IPS-15b (cell line): ENCODE data around the gene GALNT9.
"Not testable (repeated sequence)": the region's sequence is repeated elsewhere in the genome, so short reads cannot be mapped to it uniquely, and the experiment has no call there.

Source experiments
- H3K27me3 ChIP-seq: one replicate; pipeline ENCODE4 v1.6.1; 2013; ENCODE audit warnings: low read length; ENCODE audit not compliant: control insufficient read depth, insufficient read depth
- H3K36me3 ChIP-seq: one replicate; pipeline ENCODE4 v1.6.1; 2013; ENCODE audit warnings: low read length; ENCODE audit not compliant: control insufficient read depth, insufficient read depth
- H3K4me1 ChIP-seq: one replicate; pipeline ENCODE4 v1.6.1; 2013; ENCODE audit warnings: mild to moderate bottlenecking, low read length; ENCODE audit not compliant: control insufficient read depth, insufficient read depth
- H3K4me3 ChIP-seq: one replicate; pipeline ENCODE4 v1.5.1; 2013; ENCODE audit warnings: low read depth, low read length
- H3K9ac ChIP-seq: one replicate; pipeline ENCODE4 v1.6.1; 2013; ENCODE audit warnings: low read depth, mild to moderate bottlenecking, low read length
- H3K9me3 ChIP-seq: one replicate; pipeline ENCODE4 v1.6.1; 2013; ENCODE audit warnings: mild to moderate bottlenecking, low read length; ENCODE audit not compliant: control insufficient read depth, insufficient read depth

The GALNT9 gene

DNA sequence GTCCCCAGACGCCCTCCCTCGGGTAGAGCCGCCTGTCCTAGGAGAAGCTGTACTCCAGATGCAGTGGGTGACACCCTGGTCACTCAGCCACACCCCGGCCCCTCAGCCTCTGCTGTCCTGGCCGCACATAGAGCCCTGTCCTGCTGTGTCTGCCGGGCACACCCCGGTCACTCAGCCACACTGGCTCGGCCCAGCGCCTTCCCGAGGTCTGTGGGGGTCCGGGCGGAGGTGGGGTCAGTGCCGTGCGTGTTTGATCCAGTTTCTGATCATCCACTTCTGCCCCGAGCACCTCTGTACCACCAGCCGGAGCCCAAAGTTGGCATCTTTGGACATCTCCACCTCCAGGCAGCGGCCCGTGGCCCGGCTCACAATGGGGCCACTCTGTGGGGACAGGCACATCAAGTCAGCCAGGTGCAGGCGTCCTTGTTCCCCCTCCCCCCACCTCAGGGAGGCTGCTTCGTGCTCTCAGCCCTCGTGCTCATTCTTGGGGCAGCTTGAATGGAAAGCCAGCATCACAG is 132.5 kb downstream of the GALNT9 start:
- no peak overlapping the region for H3K9ac ChIP-seq
- no peak overlapping the region for H3K4me3 ChIP-seq
- H3K9me3 ChIP-seq, result no peaks in the 10 kb centered on the region
- H3K27me3 ChIP-seq, result no peaks in the 10 kb centered on the region
- no peaks in the 10 kb centered on the region for H3K4me1 ChIP-seq
- H3K36me3 ChIP-seq, result no peaks in the 10 kb centered on the region

DNA sequence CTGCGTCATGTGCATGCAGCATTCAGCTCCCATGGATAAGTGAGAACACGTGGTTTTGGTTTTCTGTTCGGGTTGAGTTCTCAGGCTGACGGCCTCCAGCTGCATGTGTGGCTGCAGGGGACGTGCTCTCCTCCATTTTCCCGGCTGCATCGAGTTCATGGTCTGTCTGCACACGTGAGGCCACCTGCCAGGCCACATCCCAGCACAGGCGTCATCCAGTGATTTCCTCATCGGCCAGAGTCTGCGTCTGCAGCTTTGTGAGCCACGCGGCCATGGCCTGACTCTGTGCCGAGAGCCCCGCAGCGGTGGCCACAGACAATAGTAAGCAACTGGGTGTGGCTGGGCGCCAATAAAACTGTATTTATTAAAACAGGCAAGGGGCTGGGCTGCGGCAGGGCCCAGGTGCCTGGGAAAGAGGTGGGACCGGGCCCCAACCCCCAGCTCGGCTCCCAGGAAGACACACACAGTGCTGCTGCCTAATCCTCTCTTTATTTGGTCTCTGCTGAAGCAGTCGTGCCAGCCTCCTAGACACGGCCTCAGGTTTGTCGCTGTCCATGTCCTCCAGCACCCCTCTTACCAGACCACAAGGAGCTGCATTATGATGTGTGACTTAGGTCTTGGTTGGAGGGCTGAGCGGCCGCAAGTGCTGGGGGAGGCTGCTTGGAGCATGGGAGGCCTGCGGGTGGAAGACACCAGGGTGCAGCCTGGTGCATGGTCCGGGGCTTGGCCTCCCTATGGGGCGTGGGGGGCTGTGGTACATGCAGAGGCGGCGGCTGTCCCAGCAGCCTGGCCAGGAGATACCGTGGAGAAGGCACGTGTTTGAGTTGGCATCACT is 133.1 kb downstream of the GALNT9 start:
- Histone ChIP-seq H3K4me1 (no peaks in the 10 kb centered on the region), H3K27me3 (no peaks in the 10 kb centered on the region)

DNA sequence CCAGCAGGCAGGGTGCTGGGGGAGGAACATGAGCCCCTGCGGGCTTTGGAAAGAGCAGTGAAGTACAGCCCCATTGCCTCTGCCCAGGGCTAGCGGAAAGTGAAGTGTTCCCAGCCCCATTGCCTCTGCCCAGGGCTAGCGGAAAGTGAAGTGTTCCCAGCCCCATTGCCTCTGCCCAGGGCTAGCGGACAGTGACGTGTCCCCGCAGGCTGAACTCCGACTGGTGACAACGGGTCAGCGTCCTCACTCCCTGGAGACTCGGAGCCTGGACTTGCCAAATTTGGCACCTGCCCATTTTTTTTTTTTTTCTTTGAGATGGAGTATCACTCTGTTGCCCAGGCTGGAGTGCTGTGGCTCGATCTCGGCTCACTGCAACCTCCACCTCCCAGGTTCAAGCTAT is 134.1 kb downstream of the GALNT9 start:
- H3K4me3 ChIP-seq, H3K27me3 ChIP-seq, H3K36me3 ChIP-seq, H3K9ac ChIP-seq, H3K9me3 ChIP-seq, H3K4me1 ChIP-seq: not testable (repeated sequence)

More for the DNA sequence above, 133.1 kb downstream of the GALNT9 start:
- Histone ChIP-seq H3K36me3 (no peaks in the 10 kb centered on the region), H3K9ac (no peak overlapping the region), H3K4me3 (no peak overlapping the region), H3K9me3 (no peaks in the 10 kb centered on the region)

DNA sequence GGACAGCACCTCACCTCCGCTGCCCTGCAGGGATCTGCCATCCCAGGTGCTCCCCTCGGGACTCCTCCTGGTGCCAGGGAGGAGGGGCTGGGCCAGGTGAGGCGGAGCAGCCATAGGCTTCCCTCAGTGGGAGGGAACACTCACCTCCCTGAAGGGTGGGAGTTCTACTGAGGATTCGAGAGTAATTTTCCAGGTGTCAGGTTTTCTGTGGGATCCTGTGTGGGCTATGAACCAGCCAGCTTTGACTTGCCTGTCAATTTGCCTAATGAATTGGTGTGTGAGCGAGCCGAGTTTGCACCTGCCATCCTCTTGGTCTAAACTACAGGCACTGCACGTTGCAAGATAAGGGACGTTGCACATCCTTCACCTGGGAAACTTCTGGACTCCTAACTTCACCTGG is 134.8 kb downstream of the GALNT9 start:
- Histone ChIP-seq H3K4me3 (no peak overlapping the region), H3K9me3 (no peaks in the 10 kb centered on the region), H3K27me3 (peaks cover 9% of the 10 kb centered on the region), H3K9ac (no peak overlapping the region), H3K4me1 (no peaks in the 10 kb centered on the region), H3K36me3 (no peaks in the 10 kb centered on the region)

DNA sequence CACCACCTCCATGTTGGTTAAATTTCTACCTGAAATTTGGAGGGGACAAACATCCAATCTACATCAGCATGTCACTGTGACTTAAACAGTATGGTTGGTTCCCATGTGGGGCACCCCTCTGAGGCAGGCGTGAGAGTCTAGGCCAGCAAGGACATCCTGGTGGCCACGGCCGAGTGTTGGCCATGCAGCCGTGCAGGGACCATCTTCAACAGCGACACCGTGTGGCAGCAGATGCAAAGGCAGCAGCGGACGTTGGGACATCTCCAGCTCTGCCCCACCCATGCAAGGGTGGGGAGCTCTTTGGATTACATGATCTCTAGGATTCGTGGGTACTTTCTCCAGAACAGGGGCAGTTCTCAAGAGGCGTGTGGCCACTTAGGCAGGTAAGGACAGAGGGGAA is 135.3 kb downstream of the GALNT9 start:
- Histone ChIP-seq H3K4me3 (no peak overlapping the region), H3K4me1 (no peaks in the 10 kb centered on the region), H3K9me3 (no peaks in the 10 kb centered on the region), H3K9ac (no peak overlapping the region), H3K27me3 (peaks cover 12% of the 10 kb centered on the region), H3K36me3 (no peaks in the 10 kb centered on the region)

DNA sequence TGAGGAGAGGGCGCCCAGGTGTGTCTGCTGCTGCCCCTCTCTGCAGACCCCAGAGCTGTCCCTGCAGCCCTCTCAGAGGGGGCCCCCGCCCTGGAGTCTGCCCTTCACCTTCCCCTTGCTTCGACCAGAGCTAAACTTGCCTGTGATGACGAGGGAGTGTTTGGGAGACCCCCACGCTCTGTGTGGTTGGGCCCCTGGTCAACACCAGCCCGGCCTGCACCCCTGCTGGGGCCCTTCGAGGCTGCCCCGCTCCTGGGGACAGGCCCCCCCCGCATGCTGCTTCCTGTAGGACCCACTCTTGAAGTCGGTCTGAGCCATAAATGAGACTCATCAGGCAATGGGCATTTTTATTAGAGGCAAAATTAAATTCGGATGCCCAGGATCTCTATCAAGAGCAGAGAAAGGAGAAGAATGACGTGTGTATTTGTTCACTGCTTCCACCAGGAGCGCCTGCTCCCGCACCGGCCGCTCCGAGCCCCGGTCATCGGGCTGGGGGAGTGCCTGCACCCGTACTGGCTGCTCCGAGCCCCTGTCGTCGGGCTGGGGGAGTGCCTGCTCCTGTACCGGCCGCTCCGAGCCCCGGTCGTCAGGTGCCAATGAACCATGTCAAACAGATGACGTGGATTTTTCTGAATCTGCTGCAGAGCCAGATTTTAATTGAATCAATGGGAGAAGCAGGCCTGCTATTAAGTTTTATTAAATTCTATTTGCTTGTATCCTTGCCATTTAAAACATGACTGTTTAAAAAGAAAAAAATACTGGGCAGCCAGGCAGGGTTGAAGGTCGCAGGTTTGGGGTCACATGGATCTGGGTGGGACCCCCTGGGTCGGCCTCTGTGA is 137.5 kb downstream of the GALNT9 start:
- Histone ChIP-seq H3K4me1 (no peaks in the 10 kb centered on the region), H3K9ac (no peak overlapping the region), H3K9me3 (no peaks in the 10 kb centered on the region), H3K27me3 (peaks cover 14% of the 10 kb centered on the region), H3K36me3 (no peaks in the 10 kb centered on the region), H3K4me3 (no peak overlapping the region)

DNA sequence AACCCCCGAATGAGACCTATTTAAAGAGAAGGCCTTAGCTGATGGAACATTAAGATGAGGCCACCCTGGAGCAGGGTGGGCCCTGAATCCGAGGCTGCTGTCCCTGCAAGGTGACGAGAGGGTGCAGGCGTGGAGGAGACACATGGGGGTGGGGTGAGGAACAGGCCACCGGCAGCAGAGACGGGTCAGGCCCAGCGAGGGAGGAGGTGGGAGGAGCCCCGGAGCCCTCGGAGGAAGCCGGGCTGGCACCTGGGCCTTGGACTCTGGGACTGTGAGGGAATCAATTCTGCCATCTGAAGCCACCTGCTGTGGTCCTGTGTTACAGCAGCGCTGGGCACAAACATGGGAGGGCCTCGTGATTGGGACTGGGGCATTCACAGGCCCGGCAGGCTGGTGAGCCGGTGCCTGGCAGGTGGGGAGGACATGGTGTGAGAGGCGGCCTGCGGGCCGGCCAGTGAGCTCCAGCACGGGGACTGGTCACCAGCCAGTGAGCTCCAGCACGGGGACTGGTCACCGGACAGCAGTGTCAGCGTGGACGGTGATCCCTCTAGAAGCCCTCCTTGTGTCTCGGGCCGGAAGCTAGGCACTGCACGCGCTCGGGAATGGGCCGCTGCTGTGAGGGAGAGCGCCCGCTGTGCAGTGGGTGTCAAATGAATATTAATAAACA is 138.4 kb downstream of the GALNT9 start:
- H3K9me3 ChIP-seq, result no peaks in the 10 kb centered on the region
- peaks cover 14% of the 10 kb centered on the region for H3K27me3 ChIP-seq
- H3K9ac ChIP-seq, result no peak overlapping the region
- H3K4me3 ChIP-seq, result no peak overlapping the region
- H3K4me1 ChIP-seq, result no peaks in the 10 kb centered on the region
- H3K36me3 ChIP-seq, result no peaks in the 10 kb centered on the region

DNA sequence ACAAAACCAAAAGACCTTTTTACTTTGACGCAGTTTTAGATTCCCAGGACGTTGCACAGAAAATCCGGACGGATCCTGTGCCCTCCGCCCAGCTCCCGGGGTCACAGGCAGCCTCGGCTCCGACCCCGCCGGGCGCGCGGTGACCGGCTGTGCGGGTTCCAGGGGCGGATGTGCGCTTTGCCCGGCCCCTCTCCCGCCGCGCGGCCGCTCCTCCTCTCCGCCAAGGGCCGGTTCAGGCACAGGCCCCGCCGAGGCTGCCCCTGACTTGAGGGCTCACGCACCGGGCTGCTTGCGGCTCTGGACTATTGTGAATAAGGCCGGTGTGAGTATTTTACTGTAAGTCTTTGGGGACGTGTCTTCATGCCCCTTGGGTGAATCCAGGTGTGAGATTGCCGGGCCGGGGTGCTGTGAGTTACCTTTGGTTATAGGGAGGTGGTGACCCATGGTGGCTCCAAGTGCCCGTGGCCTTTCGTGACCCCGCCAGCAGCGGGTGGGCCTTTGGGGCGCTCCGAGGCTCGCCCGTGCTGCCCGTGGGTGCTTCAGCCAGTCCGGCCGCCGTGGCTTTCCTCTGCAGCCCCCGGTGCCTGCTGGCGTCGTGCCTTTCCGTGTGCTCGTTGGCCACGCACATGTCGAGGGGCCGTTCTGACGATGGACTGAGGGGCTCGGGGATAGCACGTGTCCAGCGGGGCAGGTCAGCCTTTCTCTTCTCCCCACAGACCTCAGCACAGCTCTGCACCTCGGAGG is 139.2 kb downstream of the GALNT9 start:
- Histone ChIP-seq H3K27me3 (peaks cover 18% of the 10 kb centered on the region), H3K4me3 (peak overlapping the region; percentile 60), H3K9ac (no peak overlapping the region), H3K4me1 (no peaks in the 10 kb centered on the region), H3K9me3 (no peaks in the 10 kb centered on the region), H3K36me3 (no peaks in the 10 kb centered on the region)

DNA sequence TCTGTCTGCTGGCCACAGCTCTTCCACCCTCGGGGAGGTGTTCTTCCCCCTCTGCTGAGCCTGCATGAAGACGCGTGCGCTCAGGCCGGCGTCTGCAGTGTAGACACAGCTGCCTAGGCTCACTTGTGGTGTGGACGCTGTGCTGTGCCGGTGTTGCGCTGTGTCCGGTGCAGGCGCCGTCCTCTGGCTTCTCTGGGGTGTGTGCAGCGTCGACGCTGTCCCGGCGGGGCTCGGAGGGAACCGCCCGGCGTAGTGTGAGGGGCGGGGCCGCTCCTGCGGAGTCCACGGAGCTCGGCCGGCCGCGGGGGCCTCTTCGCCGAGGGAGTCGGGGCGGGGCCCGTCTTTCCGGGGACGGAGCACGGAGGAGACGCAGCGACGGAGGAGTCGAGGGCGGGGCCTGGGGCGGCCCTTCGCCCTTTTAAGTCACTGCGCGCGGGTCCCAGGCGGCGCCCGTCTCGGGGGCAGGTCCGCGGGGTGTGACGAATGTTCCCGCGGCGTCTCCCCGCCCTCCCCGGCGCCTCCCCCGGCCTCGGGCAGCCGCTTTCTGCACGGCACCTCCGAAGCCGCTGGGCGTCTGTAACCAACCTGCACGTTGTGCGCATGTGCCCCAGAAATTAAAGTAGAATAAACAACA is 139.9 kb downstream of the GALNT9 start:
- peak overlapping the region; percentile 60 for H3K4me3 ChIP-seq
- no peaks in the 10 kb centered on the region for H3K4me1 ChIP-seq
- no peaks in the 10 kb centered on the region for H3K36me3 ChIP-seq
- H3K27me3 ChIP-seq, result peaks cover 18% of the 10 kb centered on the region
- H3K9ac ChIP-seq, result no peak overlapping the region
- no peaks in the 10 kb centered on the region for H3K9me3 ChIP-seq

DNA sequence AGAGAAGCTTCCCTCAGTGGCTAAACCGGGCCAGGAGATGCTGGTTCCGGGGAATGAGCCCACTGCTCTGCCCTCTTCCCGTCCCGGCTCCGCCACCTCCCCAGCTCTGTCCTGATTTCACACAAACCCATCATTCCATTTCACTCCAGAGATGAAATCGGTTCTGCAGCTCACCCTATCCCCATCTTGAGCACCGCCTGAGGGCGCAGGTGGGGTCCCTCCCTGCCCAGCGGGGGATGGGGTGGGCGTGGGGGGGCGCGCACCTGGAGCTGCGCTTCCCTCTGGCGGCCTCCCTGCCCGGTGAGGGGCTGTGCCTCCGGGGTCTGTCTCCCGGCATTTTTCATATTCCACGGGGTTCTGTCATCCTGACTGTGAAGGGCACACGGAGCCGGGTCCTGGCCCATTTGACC is 140.5 kb downstream of the GALNT9 start:
- Histone ChIP-seq H3K36me3 (no peaks in the 10 kb centered on the region), H3K4me3 (peak overlapping the region; percentile 60), H3K4me1 (no peaks in the 10 kb centered on the region), H3K9ac (no peak overlapping the region), H3K27me3 (peaks cover 22% of the 10 kb centered on the region), H3K9me3 (no peaks in the 10 kb centered on the region)
